Measurements from ENCODE around the gene SPSB4.

GRCh38 chr3:141076036-141076773 lies 25.1 kb downstream of the SPSB4 start:
- TF ChIP-seq, protein P1, sequence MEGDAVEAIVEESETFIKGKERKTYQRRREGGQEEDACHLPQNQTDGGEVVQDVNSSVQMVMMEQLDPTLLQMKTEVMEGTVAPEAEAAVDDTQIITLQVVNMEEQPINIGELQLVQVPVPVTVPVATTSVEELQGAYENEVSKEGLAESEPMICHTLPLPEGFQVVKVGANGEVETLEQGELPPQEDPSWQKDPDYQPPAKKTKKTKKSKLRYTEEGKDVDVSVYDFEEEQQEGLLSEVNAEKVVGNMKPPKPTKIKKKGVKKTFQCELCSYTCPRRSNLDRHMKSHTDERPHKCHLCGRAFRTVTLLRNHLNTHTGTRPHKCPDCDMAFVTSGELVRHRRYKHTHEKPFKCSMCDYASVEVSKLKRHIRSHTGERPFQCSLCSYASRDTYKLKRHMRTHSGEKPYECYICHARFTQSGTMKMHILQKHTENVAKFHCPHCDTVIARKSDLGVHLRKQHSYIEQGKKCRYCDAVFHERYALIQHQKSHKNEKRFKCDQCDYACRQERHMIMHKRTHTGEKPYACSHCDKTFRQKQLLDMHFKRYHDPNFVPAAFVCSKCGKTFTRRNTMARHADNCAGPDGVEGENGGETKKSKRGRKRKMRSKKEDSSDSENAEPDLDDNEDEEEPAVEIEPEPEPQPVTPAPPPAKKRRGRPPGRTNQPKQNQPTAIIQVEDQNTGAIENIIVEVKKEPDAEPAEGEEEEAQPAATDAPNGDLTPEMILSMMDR (IDR thresholded peaks at IDR 0.05), result no peak
- no peak for TF ChIP-seq POLR2AphosphoS5 (IDR thresholded peaks at IDR 0.05; ENCODE audit: low read depth, low read length)
- TF ChIP-seq, protein P2, sequence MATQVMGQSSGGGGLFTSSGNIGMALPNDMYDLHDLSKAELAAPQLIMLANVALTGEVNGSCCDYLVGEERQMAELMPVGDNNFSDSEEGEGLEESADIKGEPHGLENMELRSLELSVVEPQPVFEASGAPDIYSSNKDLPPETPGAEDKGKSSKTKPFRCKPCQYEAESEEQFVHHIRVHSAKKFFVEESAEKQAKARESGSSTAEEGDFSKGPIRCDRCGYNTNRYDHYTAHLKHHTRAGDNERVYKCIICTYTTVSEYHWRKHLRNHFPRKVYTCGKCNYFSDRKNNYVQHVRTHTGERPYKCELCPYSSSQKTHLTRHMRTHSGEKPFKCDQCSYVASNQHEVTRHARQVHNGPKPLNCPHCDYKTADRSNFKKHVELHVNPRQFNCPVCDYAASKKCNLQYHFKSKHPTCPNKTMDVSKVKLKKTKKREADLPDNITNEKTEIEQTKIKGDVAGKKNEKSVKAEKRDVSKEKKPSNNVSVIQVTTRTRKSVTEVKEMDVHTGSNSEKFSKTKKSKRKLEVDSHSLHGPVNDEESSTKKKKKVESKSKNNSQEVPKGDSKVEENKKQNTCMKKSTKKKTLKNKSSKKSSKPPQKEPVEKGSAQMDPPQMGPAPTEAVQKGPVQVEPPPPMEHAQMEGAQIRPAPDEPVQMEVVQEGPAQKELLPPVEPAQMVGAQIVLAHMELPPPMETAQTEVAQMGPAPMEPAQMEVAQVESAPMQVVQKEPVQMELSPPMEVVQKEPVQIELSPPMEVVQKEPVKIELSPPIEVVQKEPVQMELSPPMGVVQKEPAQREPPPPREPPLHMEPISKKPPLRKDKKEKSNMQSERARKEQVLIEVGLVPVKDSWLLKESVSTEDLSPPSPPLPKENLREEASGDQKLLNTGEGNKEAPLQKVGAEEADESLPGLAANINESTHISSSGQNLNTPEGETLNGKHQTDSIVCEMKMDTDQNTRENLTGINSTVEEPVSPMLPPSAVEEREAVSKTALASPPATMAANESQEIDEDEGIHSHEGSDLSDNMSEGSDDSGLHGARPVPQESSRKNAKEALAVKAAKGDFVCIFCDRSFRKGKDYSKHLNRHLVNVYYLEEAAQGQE (IDR thresholded peaks at IDR 0.05; ENCODE audit: insufficient read depth in 1 of 2, low read depth in 2 of 2, low read length in 1 of 2), result no peak
- TF ChIP-seq TCF7L2 (IDR thresholded peaks at IDR 0.05; ENCODE audit: low read depth, low read length), result no peak
